Common myeloid progenitor, CD34-positive (primary cell): ENCODE data around the gene KMT2E.
A peak's percentile ranks its signal among the peaks of the same experiment; 100 is the strongest.

ENCODE experiments used
- CTCF ChIA-PET: fragments of 350-600 bp; sonication (Branson Sonifier 250); formaldehyde crosslinking; loops from one replicate; lab custom pipeline; 2021; ENCODE audit warnings: antibody characterized with exemption; lab: Charles Lee
- POLR2A ChIA-PET: fragments of 350-600 bp; sonication (Branson Sonifier 250); formaldehyde crosslinking; loops from one replicate; lab custom pipeline; 2021; ENCODE audit warnings: antibody characterized with exemption; lab: Charles Lee
- DNase-seq, 3 donors: peaks; one replicate each; pipeline versions ENCODE4 v3.0.0 to v3.0.0-alpha.2; 2013
- H3K27ac ChIP-seq, 2 experiments: 1 replicate in 1 of 2; 2 replicates in 1 of 2; pipeline ENCODE4 v1.7.0; 2013; ENCODE audit warnings: inconsistent platforms in 2 of 2, low read length in 2 of 2, mild to moderate bottlenecking in 2 of 2, low read depth in 1 of 2, moderate library complexity in 1 of 2; ENCODE audit not compliant: severe bottlenecking in 2 of 2, insufficient read depth in 1 of 2, poor library complexity in 1 of 2
- H3K27me3 ChIP-seq, 5 experiments: replicated peaks in 2 of 5; 1 replicate in 3 of 5; 2 replicates in 2 of 5; pipeline versions ENCODE4 v1.6.1 to v1.7.0; 2013; ENCODE audit warnings: low read length in 4 of 5, mild to moderate bottlenecking in 2 of 5, moderate library complexity in 2 of 5, inconsistent platforms in 1 of 5; ENCODE audit not compliant: insufficient read depth in 5 of 5, control insufficient read depth in 4 of 5
- H3K36me3 ChIP-seq, 4 experiments: 1 replicate in 2 of 4; 2 replicates in 2 of 4; pipeline versions ENCODE4 v1.6.1 to v1.7.0; 2013; ENCODE audit warnings: low read length in 3 of 4, control low read depth in 1 of 4, mild to moderate bottlenecking in 1 of 4; ENCODE audit not compliant: control insufficient read depth in 4 of 4, insufficient read depth in 4 of 4
- H3K4me1 ChIP-seq, 4 experiments: 1 replicate in 3 of 4; 2 replicates in 1 of 4; pipeline versions ENCODE4 v1.6.1 to v1.7.1; 2013; ENCODE audit warnings: low read length in 3 of 4, mild to moderate bottlenecking in 3 of 4, control low read depth in 1 of 4, inconsistent platforms in 1 of 4, moderate library complexity in 1 of 4; ENCODE audit not compliant: control insufficient read depth in 4 of 4, insufficient read depth in 4 of 4; ENCODE audit errors: control extremely low read depth in 1 of 4
- H3K4me3 ChIP-seq, 7 experiments: 1 replicate in 4 of 7; 2 replicates in 3 of 7; pipeline versions ENCODE4 v1.5.1 to v1.7.0; 2013; ENCODE audit warnings: mild to moderate bottlenecking in 7 of 7, low read length in 6 of 7, moderate library complexity in 6 of 7, inconsistent platforms in 2 of 7, low read depth in 2 of 7, control low read depth in 1 of 7; ENCODE audit not compliant: insufficient read depth in 4 of 7, control insufficient read depth in 1 of 7; ENCODE audit errors: extremely low read depth in 1 of 7
- H3K9me3 ChIP-seq, 5 experiments: 1 replicate in 4 of 5; 2 replicates in 1 of 5; pipeline versions ENCODE4 v1.6.1 to v1.7.1; 2013; ENCODE audit warnings: low read length in 4 of 5, mild to moderate bottlenecking in 2 of 5, inconsistent platforms in 1 of 5, low read depth in 1 of 5, moderate library complexity in 1 of 5; ENCODE audit not compliant: control insufficient read depth in 4 of 5, insufficient read depth in 2 of 5; ENCODE audit errors: control extremely low read depth in 1 of 5
- WGBS: methylation state at CpG from one replicate; pipeline ENCODE4 v1.1.5; 2013; ENCODE audit not compliant: insufficient coverage; 5-methylcytosine and 5-hydroxymethylcytosine counted together

The KMT2E gene

GRCh38 chr7:105107458-105107857 is 93.5 kb downstream of the KMT2E start:
- Histone ChIP-seq H3K36me3 (peaks cover 37 to 84% (median 63%) of the 10 kb centered on the region in 4 experiments), H3K9me3 (no peaks in the 10 kb centered on the region), H3K4me1 (no peaks in the 10 kb centered on the region), H3K4me3 (no peak overlapping the region), H3K27me3 (no peaks in the 10 kb centered on the region), H3K27ac (no peak overlapping the region)
- ChIA-PET CTCF (no interaction called here), POLR2A (no interaction called here)
- 93% methylated on average over 8 of the region's 9 CpGs for WGBS
- no peak for DNase-seq

DNA sequence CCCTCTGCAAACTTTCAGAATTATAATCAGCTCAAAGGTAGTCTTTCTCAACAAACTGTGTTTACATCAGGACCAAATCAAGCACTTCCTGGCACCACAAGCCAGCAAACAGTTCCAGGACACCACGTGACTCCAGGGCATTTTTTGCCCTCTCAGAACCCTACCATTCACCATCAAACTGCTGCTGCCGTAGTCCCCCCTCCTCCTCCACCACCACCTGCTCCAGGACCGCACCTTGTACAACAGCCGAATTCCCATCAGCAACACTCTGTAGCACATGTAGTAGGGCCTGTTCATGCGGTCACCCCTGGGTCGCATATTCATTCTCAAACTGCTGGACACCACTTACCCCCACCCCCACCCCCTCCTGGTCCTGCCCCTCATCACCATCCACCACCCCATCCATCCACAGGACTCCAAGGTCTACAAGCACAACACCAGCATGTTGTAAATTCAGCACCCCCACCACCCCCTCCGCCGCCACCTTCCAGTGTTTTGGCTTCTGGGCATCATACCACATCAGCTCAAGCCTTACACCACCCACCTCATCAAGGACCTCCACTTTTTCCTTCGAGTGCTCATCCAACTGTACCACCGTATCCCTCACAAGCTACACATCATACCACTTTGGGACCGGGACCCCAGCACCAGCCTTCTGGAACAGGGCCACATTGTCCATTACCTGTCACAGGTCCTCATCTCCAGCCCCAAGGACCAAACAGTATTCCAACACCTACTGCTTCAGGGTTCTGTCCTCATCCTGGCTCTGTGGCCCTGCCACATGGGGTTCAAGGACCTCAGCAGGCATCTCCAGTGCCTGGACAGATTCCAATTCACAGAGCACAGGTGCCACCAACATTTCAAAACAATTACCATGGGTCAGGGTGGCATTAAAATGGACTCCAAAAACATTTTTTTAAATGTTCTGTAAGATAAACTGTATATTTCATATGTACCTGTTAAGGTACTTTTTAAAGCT is 98.7 kb downstream of the KMT2E start:
- Histone ChIP-seq H3K27me3 (no peaks in the 10 kb centered on the region), H3K36me3 (peaks cover 30 to 84% (median 58%) of the 10 kb centered on the region in 4 experiments), H3K4me3 (no peak overlapping the region), H3K9me3 (no peaks in the 10 kb centered on the region), H3K27ac (no peak overlapping the region), H3K4me1 (no peaks in the 10 kb centered on the region)
- DNase-seq, result no peak
- 95% methylated on average over 9 of the region's 11 CpGs for WGBS
- ChIA-PET POLR2A (no interaction called here), CTCF (no interaction called here)

GRCh38 chr7:105118612-105119600 is 104.9 kb downstream of the KMT2E start:
- Histone ChIP-seq H3K4me3 (peak overlapping the region in 1 of 7 experiments; percentile 20), H3K36me3 (peaks cover 7 to 43% (median 18%) of the 10 kb centered on the region in 4 experiments), H3K27ac (no peak overlapping the region), H3K27me3 (no peaks in the 10 kb centered on the region), H3K9me3 (no peaks in the 10 kb centered on the region), H3K4me1 (peaks cover 11 to 15% (median 15%) of the 10 kb centered on the region in 4 experiments)
- WGBS, result 65% methylated on average over 6 of the region's 9 CpGs
- peak; percentile 4 to 60 (median 52) for DNase-seq
- POLR2A ChIA-PET, result no interaction called here
- CTCF ChIA-PET, result interaction anchor here (1.1 to 1.9 kb wide), 5 partner anchors 9 to 23 kb away, joined by 3 to 10 read pairs (median 3); no protein-coding TSS in a partner anchor

DNA sequence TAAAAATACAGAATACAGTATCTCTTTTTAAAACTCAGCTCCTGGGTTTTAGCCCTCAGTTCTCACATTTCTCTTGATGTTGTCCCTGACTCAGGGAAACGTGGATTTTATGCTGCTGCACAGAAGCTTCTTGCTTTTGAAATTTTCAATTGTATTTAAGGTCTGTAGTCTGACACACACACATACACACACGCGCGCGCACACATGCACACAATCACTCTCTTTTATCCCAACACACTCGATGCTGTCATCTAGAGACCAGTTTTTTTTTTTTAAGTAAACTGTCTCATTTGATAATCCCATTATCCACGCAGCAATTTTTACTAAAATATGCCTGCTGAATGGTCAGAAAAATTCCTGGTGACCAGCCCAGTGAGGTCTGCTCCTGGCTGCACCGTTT is 108.6 kb downstream of the KMT2E start:
- no peak overlapping the region for H3K4me3 ChIP-seq
- H3K27me3 ChIP-seq, result no peaks in the 10 kb centered on the region
- WGBS, result 98% methylated on average over 6 of the region's 8 CpGs
- CTCF ChIA-PET, result interaction anchor here (1.8 kb wide), 1 partner anchor 24 kb away, joined by 3 read pairs; no protein-coding TSS in a partner anchor
- peaks cover 11 to 15% (median 15%) of the 10 kb centered on the region in 4 experiments for H3K4me1 ChIP-seq
- H3K36me3 ChIP-seq, result peaks cover 10 to 37% (median 15%) of the 10 kb centered on the region in 4 experiments
- POLR2A ChIA-PET, result no interaction called here
- H3K9me3 ChIP-seq, result no peaks in the 10 kb centered on the region
- DNase-seq, result no peak
- no peak overlapping the region for H3K27ac ChIP-seq

DNA sequence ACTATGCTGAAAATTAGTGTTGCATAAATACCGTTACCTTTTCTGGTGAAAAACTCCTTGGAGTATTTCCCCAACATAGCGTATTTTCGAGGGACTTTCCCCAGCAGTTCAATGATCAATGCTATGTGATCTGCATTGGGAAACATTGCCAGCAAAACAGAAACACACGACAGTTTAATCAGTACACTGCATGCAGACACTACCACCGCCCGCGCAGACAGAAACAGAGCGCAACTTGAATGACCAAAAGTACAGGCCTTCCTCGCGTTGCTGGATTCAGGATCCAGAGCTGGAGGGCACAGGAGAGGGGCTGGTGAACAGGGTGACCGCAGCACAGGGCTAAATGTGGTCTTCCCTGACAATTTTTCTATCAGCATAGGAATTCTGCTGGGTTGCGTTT is 111.7 kb downstream of the KMT2E start:
- no peak for DNase-seq
- peaks cover 13 to 49% (median 17%) of the 10 kb centered on the region in 4 experiments for H3K36me3 ChIP-seq
- H3K4me1 ChIP-seq, result peaks cover 0 to 3% (median 0%) of the 10 kb centered on the region in 4 experiments
- no peak overlapping the region for H3K4me3 ChIP-seq
- WGBS, result 92% methylated on average over 12 of the region's 12 CpGs
- no peak overlapping the region for H3K27ac ChIP-seq
- H3K9me3 ChIP-seq, result no peaks in the 10 kb centered on the region
- H3K27me3 ChIP-seq, result no peaks in the 10 kb centered on the region
- ChIA-PET CTCF (no interaction called here), POLR2A (no interaction called here)

GRCh38 chr7:105126436-105126975 is 112.5 kb downstream of the KMT2E start:
- no peak overlapping the region for H3K27ac ChIP-seq
- no peaks in the 10 kb centered on the region for H3K27me3 ChIP-seq
- no peak for DNase-seq
- no peaks in the 10 kb centered on the region for H3K9me3 ChIP-seq
- peaks cover 13 to 56% (median 18%) of the 10 kb centered on the region in 4 experiments for H3K36me3 ChIP-seq
- no peak overlapping the region for H3K4me3 ChIP-seq
- 95% methylated on average over 4 of the region's 4 CpGs for WGBS
- POLR2A ChIA-PET, result no interaction called here
- peaks cover 0 to 5% (median under 1%) of the 10 kb centered on the region in 4 experiments for H3K4me1 ChIP-seq
- CTCF ChIA-PET, result interaction anchor here (2.5 kb wide), 1 partner anchor 10 kb away, joined by 10 read pairs; no protein-coding TSS in a partner anchor
